MV-4-11 (cell line): Measurements from ENCODE around the gene SCAMP4.

Experiments
- DNase-seq: peaks from one replicate; lab custom pipeline; 2025; lab: John Stamatoyannopoulos, UW

The SCAMP4 gene

GRCh38 chr19:1912760-1913505, 7.7 kb downstream of the SCAMP4 start:
- no peak for DNase-seq

GRCh38 chr19:1913781-1914577, 8.8 kb downstream of the SCAMP4 start:
- DNase-seq: no peak

- no peak for DNase-seq
Observed at GRCh38 chr19:1914826-1915341, 9.7 kb downstream of the SCAMP4 start.

GRCh38 chr19:1917146-1917545, 11.9 kb downstream of the SCAMP4 start:
- DNase-seq: peak; percentile 87

- no peak for DNase-seq
Observed at GRCh38 chr19:1917926-1918325, 12.7 kb downstream of the SCAMP4 start.

- no peak for DNase-seq
Observed at GRCh38 chr19:1918975-1919374, 13.8 kb downstream of the SCAMP4 start.

GRCh38 chr19:1920644-1921043, 15.4 kb downstream of the SCAMP4 start:
- DNase-seq: no peak

GRCh38 chr19:1921326-1921725, 16.1 kb downstream of the SCAMP4 start:
- DNase-seq: no peak

GRCh38 chr19:1921825-1922224, 16.6 kb downstream of the SCAMP4 start:
- DNase-seq: peak; percentile 23

GRCh38 chr19:1922803-1923202, 17.6 kb downstream of the SCAMP4 start:
- no peak for DNase-seq

GRCh38 chr19:1923319-1923718, 18.1 kb downstream of the SCAMP4 start:
- peak; percentile 98 for DNase-seq

GRCh38 chr19:1924320-1924961, 19.2 kb downstream of the SCAMP4 start:
- DNase-seq: no peak

GRCh38 chr19:1925544-1925943, 20.3 kb downstream of the SCAMP4 start:
- no peak for DNase-seq

- DNase-seq: peak; percentile 77
Observed at GRCh38 chr19:1929021-1929742, 24.0 kb downstream of the SCAMP4 start.

- DNase-seq: no peak
Observed at GRCh38 chr19:1931445-1931844, 26.2 kb downstream of the SCAMP4 start.

- DNase-seq: no peak
Observed at GRCh38 chr19:1932395-1932794, 27.2 kb downstream of the SCAMP4 start.

GRCh38 chr19:1933244-1933643, 28.0 kb downstream of the SCAMP4 start:
- DNase-seq: peak; percentile 46

- no peak for DNase-seq
Observed at GRCh38 chr19:1933942-1934341, 28.7 kb downstream of the SCAMP4 start.

- peak; percentile 76 for DNase-seq
Observed at GRCh38 chr19:1935484-1936208, 30.4 kb downstream of the SCAMP4 start.

GRCh38 chr19:1936430-1936829, 31.2 kb downstream of the SCAMP4 start:
- DNase-seq: no peak

- no peak for DNase-seq
Observed at GRCh38 chr19:1936916-1937610, 31.9 kb downstream of the SCAMP4 start.
